Coronary artery (tissue), 2 donors: ENCODE results near the gene GPR139.

Experiments
- DNase-seq: peaks from one replicate; pipeline ENCODE4 v3.0.0-alpha.2; 2017; ENCODE audit warnings: low spot score
- H3K27ac ChIP-seq, 2 donors: fragments of 200-600 bp; sonication (generic); one replicate each; pipeline ENCODE4 v1.5.1; 2016 to 2019
- H3K4me3 ChIP-seq: fragments of 200-600 bp; sonication (generic); 2 replicates; pipeline ENCODE4 v1.5.1; 2016; ENCODE audit warnings: mild to moderate bottlenecking, moderate library complexity
- CTCF ChIP-seq: fragments of 200-600 bp; sonication (generic); IDR thresholded peaks from one replicate; pipeline ENCODE4 v1.5.1; 2019; ENCODE audit warnings: antibody characterized with exemption

GPR139 gene

GRCh38 chr16:20102521-20102920, 28.8 kb upstream of the GPR139 start:
- TF ChIP-seq CTCF, result no peak
- no peak overlapping the region for H3K4me3 ChIP-seq
- no peak for DNase-seq
- no peak overlapping the region for H3K27ac ChIP-seq

GRCh38 chr16:20102021-20102420, 28.3 kb upstream of the GPR139 start:
- no peak for DNase-seq
- H3K4me3 ChIP-seq, result no peak overlapping the region
- no peak overlapping the region for H3K27ac ChIP-seq
- no peak for TF ChIP-seq CTCF

GRCh38 chr16:20099375-20099774, 25.7 kb upstream of the GPR139 start:
- DNase-seq, result no peak
- no peak overlapping the region for H3K27ac ChIP-seq
- no peak for TF ChIP-seq CTCF

GRCh38 chr16:20094157-20094556, 20.5 kb upstream of the GPR139 start:
- no peak for TF ChIP-seq CTCF
- no peak for DNase-seq

More at GRCh38 chr16:20099375-20099774, 25.7 kb upstream of the GPR139 start:
- no peak overlapping the region for H3K4me3 ChIP-seq

GRCh38 chr16:20089246-20089965, 15.7 kb upstream of the GPR139 start:
- no peak overlapping the region for H3K4me3 ChIP-seq
- TF ChIP-seq CTCF, result no peak
- DNase-seq, result no peak
- no peak overlapping the region for H3K27ac ChIP-seq

More at GRCh38 chr16:20094157-20094556, 20.5 kb upstream of the GPR139 start:
- H3K27ac ChIP-seq, result no peak overlapping the region
- no peak overlapping the region for H3K4me3 ChIP-seq

- Histone ChIP-seq H3K4me3 (no peak overlapping the region), H3K27ac (no peak overlapping the region)
- TF ChIP-seq CTCF, result no peak
- DNase-seq, result no peak
Measured at GRCh38 chr16:20084624-20085226, 11.0 kb upstream of the GPR139 start.

- Histone ChIP-seq H3K4me3 (no peak overlapping the region), H3K27ac (no peak overlapping the region)
- no peak for TF ChIP-seq CTCF
- DNase-seq, result no peak
Measured at GRCh38 chr16:20079106-20079505, 5.4 kb upstream of the GPR139 start.
